Measurements from ENCODE around the gene EEF1AKMT3. TPM values are rescaled to one million over a fixed set of nuclear protein-coding genes. Genes with fewer than 3 reads are reported as not detected.

EEF1AKMT3 gene
- polyA plus RNA-seq, 1 donor, result 8.0 TPM

- Histone ChIP-seq H3K27ac (ENCODE audit: low read length) (no peak overlapping the region), H3K9me3 (ENCODE audit: control insufficient read depth, low read depth, low read length) (no peaks in the 10 kb centered on the region), H3K4me3 (ENCODE audit: low read length) (no peak overlapping the region), H3K36me3 (ENCODE audit: control insufficient read depth, insufficient read depth, low read length) (peaks cover 58% of the 10 kb centered on the region), H3K4me1 (ENCODE audit: control insufficient read depth, insufficient read depth, low read length) (peaks cover 13% of the 10 kb centered on the region), H3K27me3 (ENCODE audit: control insufficient read depth, insufficient read depth, low read length) (no peaks in the 10 kb centered on the region)
- no peak for DNase-seq
- WGBS (ENCODE audit: insufficient coverage, low lambda C conversion rate), result no CpG with 5 or more reads among the region's 10 CpGs
Measured at GRCh38 chr12:57829025-57829777, 56.8 kb downstream of the EEF1AKMT3 start.

DNA sequence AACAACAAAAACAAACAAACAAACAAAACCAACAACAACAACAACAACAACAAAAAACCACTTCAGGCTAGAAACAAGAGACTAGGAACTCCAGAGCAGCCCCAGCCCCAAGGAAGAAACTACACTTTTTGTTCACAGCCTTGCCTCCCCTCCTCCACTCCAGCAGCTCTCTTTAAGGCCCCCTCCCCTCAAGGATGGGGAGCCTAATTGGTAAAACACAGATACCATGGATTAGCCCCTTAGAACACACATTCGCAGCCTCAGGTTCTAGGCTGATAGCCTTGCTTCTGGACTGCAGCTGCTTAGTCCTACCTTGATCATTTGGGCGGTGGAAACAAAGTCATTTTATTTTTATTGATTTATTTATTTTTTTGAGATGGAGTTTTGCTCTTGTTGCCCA lies 58.0 kb downstream of the EEF1AKMT3 start:
- no peak for DNase-seq
- H3K36me3 ChIP-seq (ENCODE audit: control insufficient read depth, insufficient read depth, low read length), result peaks cover 46% of the 10 kb centered on the region
- no peaks in the 10 kb centered on the region for H3K27me3 ChIP-seq (ENCODE audit: control insufficient read depth, insufficient read depth, low read length)
- H3K27ac ChIP-seq (ENCODE audit: low read length), result no peak overlapping the region
- no peak overlapping the region for H3K4me3 ChIP-seq (ENCODE audit: low read length)
- peaks cover 19% of the 10 kb centered on the region for H3K4me1 ChIP-seq (ENCODE audit: control insufficient read depth, insufficient read depth, low read length)
- no CpG with 5 or more reads among the region's 2 CpGs for WGBS (ENCODE audit: insufficient coverage, low lambda C conversion rate)
- H3K9me3 ChIP-seq (ENCODE audit: control insufficient read depth, low read depth, low read length), result no peaks in the 10 kb centered on the region

Other genes with a start within 250 kb of the EEF1AKMT3 start
- gene MBD6, start 249.8 kb upstream of the EEF1AKMT3 start, polyA plus RNA-seq, result 67.7 TPM
- gene DCTN2, start 225.4 kb upstream of the EEF1AKMT3 start, polyA plus RNA-seq, result 136 TPM
- 12.3 TPM for gene KIF5A, start 222.6 kb upstream of the EEF1AKMT3 start, polyA plus RNA-seq
- 26.0 TPM for gene PIP4K2C, start 181.4 kb upstream of the EEF1AKMT3 start, polyA plus RNA-seq
- 25.9 TPM for gene DTX3, start 167.8 kb upstream of the EEF1AKMT3 start, polyA plus RNA-seq
- 17.8 TPM for gene ARHGEF25, start 161.2 kb upstream of the EEF1AKMT3 start, polyA plus RNA-seq
- 2.4 TPM for gene B4GALNT1, start 139.4 kb upstream of the EEF1AKMT3 start, polyA plus RNA-seq
- 264 TPM for gene OS9, start 78.5 kb upstream of the EEF1AKMT3 start, polyA plus RNA-seq
- 2.9 TPM for gene AGAP2, start 33.9 kb upstream of the EEF1AKMT3 start, polyA plus RNA-seq
- 62.2 TPM for gene TSPAN31, start 27.6 kb upstream of the EEF1AKMT3 start, polyA plus RNA-seq
- gene CDK4, start 20.3 kb upstream of the EEF1AKMT3 start, polyA plus RNA-seq, result 196 TPM
- 28.1 TPM for gene MARCHF9, start 17.5 kb upstream of the EEF1AKMT3 start, polyA plus RNA-seq
- gene CYP27B1, start 5.5 kb upstream of the EEF1AKMT3 start, polyA plus RNA-seq, result 1.8 TPM
- gene METTL1, start 509 bp upstream of the EEF1AKMT3 start, polyA plus RNA-seq, result 22.8 TPM
- 36.0 TPM for gene TSFM, start 10.2 kb downstream of the EEF1AKMT3 start, polyA plus RNA-seq
- 9.9 TPM for gene AVIL, start 46.1 kb downstream of the EEF1AKMT3 start, polyA plus RNA-seq
- 131 TPM for gene CTDSP2, start 74.1 kb downstream of the EEF1AKMT3 start, polyA plus RNA-seq
- gene ATP23, start 169.0 kb downstream of the EEF1AKMT3 start, polyA plus RNA-seq, result 8.5 TPM